SK-N-SH (cell line): ENCODE measurements around the gene MAGI2.

Experiments used
- MEF2A ChIP-seq: IDR thresholded peaks from 2 replicates; pipeline ENCODE4 v1.4.0; 2012; ENCODE audit warnings: low read depth, borderline replicate concordance
- NFIC ChIP-seq: IDR thresholded peaks from 2 replicates; pipeline ENCODE4 v1.4.0; 2012; ENCODE audit warnings: borderline replicate concordance
- POLR2AphosphoS5 ChIP-seq: IDR thresholded peaks from 2 replicates; pipeline ENCODE4 v1.6.1; 2012; ENCODE audit warnings: low read depth, low read length
- TEAD4 ChIP-seq: IDR thresholded peaks from 2 replicates; pipeline ENCODE4 v1.4.0; 2012; ENCODE audit warnings: mild to moderate bottlenecking, borderline replicate concordance; ENCODE audit not compliant: insufficient read depth
- USF1 ChIP-seq: IDR thresholded peaks from 2 replicates; pipeline ENCODE4 v1.4.0; 2012; ENCODE audit warnings: low read depth, borderline replicate concordance
- TF ChIP-seq, protein P1 (sequence below): IDR thresholded peaks from 2 replicates; pipeline ENCODE4 v1.4.0; 2012; ENCODE audit warnings: low read depth
- TF ChIP-seq, protein P2 (sequence below): fragments of 200-600 bp; sonication (generic); IDR thresholded peaks from 2 replicates; pipeline ENCODE4 v1.6.1; 2017; ENCODE audit warnings: antibody characterized with exemption, mild to moderate bottlenecking, moderate library complexity

GRCh38 chr7:78260826-78261225, 1192.6 kb downstream of the MAGI2 start:
- TF ChIP-seq TEAD4 (no peak), NFIC (no peak), USF1 (no peak), POLR2AphosphoS5 (no peak), MEF2A (0 out of 2 replicates have a peak, but pooled peaks have one; percentile 34)
- TF ChIP-seq, protein P1, sequence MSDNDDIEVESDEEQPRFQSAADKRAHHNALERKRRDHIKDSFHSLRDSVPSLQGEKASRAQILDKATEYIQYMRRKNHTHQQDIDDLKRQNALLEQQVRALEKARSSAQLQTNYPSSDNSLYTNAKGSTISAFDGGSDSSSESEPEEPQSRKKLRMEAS: no peak
- TF ChIP-seq, protein P2, sequence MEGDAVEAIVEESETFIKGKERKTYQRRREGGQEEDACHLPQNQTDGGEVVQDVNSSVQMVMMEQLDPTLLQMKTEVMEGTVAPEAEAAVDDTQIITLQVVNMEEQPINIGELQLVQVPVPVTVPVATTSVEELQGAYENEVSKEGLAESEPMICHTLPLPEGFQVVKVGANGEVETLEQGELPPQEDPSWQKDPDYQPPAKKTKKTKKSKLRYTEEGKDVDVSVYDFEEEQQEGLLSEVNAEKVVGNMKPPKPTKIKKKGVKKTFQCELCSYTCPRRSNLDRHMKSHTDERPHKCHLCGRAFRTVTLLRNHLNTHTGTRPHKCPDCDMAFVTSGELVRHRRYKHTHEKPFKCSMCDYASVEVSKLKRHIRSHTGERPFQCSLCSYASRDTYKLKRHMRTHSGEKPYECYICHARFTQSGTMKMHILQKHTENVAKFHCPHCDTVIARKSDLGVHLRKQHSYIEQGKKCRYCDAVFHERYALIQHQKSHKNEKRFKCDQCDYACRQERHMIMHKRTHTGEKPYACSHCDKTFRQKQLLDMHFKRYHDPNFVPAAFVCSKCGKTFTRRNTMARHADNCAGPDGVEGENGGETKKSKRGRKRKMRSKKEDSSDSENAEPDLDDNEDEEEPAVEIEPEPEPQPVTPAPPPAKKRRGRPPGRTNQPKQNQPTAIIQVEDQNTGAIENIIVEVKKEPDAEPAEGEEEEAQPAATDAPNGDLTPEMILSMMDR: no peak
